ENCODE measurements around the gene MYRF. TPM values are rescaled to one million over a fixed set of nuclear protein-coding genes. Genes with fewer than 3 reads are reported as not detected.
A peak's percentile ranks its signal among the peaks of the same experiment; 100 is the strongest.

Gene MYRF
- total and polyA plus RNA-seq, 2 donors (not counting 3 experiments of a cell fraction or from before 2014, with no cell fraction given), result 0.82 to 0.98 TPM

DNA sequence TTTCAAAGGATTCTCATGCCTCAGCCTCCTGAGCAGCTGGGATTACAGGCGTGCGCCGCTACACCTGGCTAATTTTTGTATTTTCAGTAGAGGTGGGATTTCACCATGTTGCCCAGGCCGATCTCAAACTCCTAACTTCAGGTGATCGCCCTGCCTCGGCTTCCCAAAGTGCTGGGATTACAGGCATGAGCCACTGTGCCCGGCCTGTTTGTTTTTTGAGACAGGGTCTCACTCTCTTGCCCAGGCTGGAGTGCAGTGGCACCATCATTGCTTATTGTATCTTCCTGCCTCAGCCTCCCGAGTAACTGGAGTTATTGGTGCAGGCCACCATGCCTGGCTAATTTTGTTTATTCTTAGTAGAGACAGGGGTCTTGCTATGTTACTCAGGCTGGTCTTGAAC is 83.8 kb downstream of the MYRF start:
- Histone ChIP-seq H3K4me2 (ENCODE audit: insufficient read depth, low read length) (no peak overlapping the region), H3K4me3 (replicated peaks in 1 of 3; ENCODE audit: insufficient read depth in 1 of 3, low read depth in 1 of 3, low read length in 3 of 3) (no peak overlapping the region), H3K9me1 (replicated peaks; ENCODE audit: control insufficient read depth, extremely low read depth, insufficient read depth, low read length) (no peaks in the 10 kb centered on the region), H3K27ac (ENCODE audit: insufficient read depth, low read depth, low read length) (peak overlapping the region; percentile 98), H3K9ac (replicated peaks; ENCODE audit: extremely low read depth, insufficient read depth, low read length) (no peak overlapping the region), H3K36me3 (ENCODE audit: control insufficient read depth in 2 of 2, extremely low read depth in 1 of 2, insufficient read depth in 2 of 2, low read length in 2 of 2) (peaks cover 20 to 29% of the 10 kb centered on the region in 2 experiments), H4K20me1 (replicated peaks; ENCODE audit: control insufficient read depth, extremely low read depth, insufficient read depth, low read length) (no peaks in the 10 kb centered on the region), H2AFZ (ENCODE audit: low read depth, low read length) (no peak overlapping the region), H3K4me1 (ENCODE audit: control insufficient read depth, extremely low read depth, insufficient read depth, low read length) (peaks cover 45% of the 10 kb centered on the region), H3K27me3 (ENCODE audit: control insufficient read depth in 2 of 2, insufficient read depth in 2 of 2, low read length in 2 of 2) (no peaks in the 10 kb centered on the region), H3K9me3 (replicated peaks; ENCODE audit: control insufficient read depth, insufficient read depth, low read length) (no peaks in the 10 kb centered on the region), H3K79me2 (ENCODE audit: control insufficient read depth, insufficient read depth, low read length) (peaks cover 78% of the 10 kb centered on the region)
- TF ChIP-seq JUN (IDR thresholded peaks at IDR 0.05; ENCODE audit: borderline replicate concordance, insufficient read depth, insufficient read length, low read depth) (no peak), POLR2A (IDR thresholded peaks at IDR 0.05; ENCODE audit: low read depth, low read length) (no peak), GATA2 (IDR thresholded peaks at IDR 0.05; ENCODE audit: insufficient read depth, insufficient read length, low read depth, low read length) (no peak), POLR2AphosphoS5 (IDR thresholded peaks at IDR 0.05; ENCODE audit: insufficient read depth, low read depth, low read length) (no peak), FOS (IDR thresholded peaks at IDR 0.05; ENCODE audit: borderline replicate concordance, insufficient read depth, low read length) (no peak), EZH2 (IDR thresholded peaks at IDR 0.05; ENCODE audit: borderline replicate concordance, low read depth, low read length, severe bottlenecking) (no peak), MYC (IDR thresholded peaks at IDR 0.05; ENCODE audit: low read depth, low read length) (no peak)
- TF ChIP-seq, protein P1, sequence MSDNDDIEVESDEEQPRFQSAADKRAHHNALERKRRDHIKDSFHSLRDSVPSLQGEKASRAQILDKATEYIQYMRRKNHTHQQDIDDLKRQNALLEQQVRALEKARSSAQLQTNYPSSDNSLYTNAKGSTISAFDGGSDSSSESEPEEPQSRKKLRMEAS (IDR thresholded peaks at IDR 0.05; ENCODE audit: insufficient read depth, insufficient read length), result no peak
- TF ChIP-seq, protein P2, sequence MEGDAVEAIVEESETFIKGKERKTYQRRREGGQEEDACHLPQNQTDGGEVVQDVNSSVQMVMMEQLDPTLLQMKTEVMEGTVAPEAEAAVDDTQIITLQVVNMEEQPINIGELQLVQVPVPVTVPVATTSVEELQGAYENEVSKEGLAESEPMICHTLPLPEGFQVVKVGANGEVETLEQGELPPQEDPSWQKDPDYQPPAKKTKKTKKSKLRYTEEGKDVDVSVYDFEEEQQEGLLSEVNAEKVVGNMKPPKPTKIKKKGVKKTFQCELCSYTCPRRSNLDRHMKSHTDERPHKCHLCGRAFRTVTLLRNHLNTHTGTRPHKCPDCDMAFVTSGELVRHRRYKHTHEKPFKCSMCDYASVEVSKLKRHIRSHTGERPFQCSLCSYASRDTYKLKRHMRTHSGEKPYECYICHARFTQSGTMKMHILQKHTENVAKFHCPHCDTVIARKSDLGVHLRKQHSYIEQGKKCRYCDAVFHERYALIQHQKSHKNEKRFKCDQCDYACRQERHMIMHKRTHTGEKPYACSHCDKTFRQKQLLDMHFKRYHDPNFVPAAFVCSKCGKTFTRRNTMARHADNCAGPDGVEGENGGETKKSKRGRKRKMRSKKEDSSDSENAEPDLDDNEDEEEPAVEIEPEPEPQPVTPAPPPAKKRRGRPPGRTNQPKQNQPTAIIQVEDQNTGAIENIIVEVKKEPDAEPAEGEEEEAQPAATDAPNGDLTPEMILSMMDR (IDR thresholded peaks at IDR 0.05; ENCODE audit: extremely low read depth in 1 of 2, insufficient read depth in 1 of 2, low read depth in 1 of 2, low read length in 2 of 2), result no peak
- ChIA-PET POLR2A (no interaction called here), CTCF (interaction anchor here (5.7 kb wide), 1 partner anchor 39 kb away, joined by 38 read pairs; no protein-coding TSS in a partner anchor)
- intact Hi-C loops (cut with micrococcal nuclease) (no loop called here), dilution Hi-C loops (cut with MboI; ENCODE audit: extremely low pct_ligation_motif_present, low sequenced_read_pairs) (no loop called here)
- FAIRE-seq (peak; percentile 67), DNase-seq (ENCODE audit: low read depth, low spot score) (no peak)
- no TSS peak for BruUV-seq (replicated peaks)
